Right lung (tissue), 5 donors: ENCODE results near the gene TRIM37. TPM values are rescaled to one million over a fixed set of nuclear protein-coding genes. Genes with fewer than 3 reads are reported as not detected.
"Not testable (repeated sequence)": the region's sequence is repeated elsewhere in the genome, so short reads cannot be mapped to it uniquely, and the experiment has no call there.

Source experiments
- DNase-seq, 2 donors: peaks; one replicate each; pipeline ENCODE4 v3.0.0-alpha.2; 2013
- polyA plus RNA-seq, 5 donors: library from polyadenylated mRNA; unstranded; fragments of 120-200 nt; gene quantifications; one replicate each; pipeline versions ENCODE4 v1.2.1 to v1.2.3, GENCODE V29; 2013; ENCODE audit warnings: inconsistent platforms in 1 of 5, low replicate concordance in 1 of 5; ENCODE audit not compliant: insufficient read length in 5 of 5, insufficient read depth in 1 of 5

Gene TRIM37
- polyA plus RNA-seq, 5 donors, result 17.3 to 22.2 (median 19.8) TPM

DNA sequence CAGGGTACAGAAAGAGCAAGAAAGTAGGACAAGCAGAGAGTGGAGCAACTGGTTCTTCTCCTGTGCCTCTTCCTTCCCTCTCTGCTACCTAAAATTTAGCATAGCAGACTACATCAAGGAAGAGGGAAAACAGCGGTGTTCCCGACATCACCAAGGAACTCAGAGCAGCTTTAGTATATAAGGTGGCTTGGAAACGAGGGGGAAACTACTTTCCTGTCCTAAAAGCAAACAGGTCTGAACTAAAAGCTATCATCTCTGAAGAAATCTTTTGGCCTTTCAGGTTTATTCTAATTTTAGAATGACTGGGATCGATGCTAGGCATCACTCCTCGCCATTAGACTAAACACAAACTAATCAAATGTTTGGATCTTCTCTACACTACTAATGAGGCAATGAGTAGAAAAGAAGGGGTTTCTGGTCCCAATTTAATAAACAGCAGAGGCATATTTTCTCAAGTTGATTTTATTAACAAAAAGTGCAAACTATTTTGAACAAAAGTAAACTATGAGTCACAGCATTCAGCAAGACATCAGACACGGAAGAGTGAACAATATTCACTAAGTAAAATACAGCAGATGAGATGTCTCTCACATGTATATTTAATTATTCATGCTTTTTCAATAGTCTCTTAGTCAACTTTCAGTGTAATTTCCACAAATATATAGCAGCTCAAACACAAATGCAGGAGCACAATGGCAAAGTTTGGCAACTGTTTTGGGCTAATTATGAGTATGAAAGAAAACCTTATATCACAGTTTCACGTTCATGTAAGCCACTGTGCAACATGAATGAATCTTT lies 108.7 kb downstream of the TRIM37 start:
- no peak for DNase-seq

DNA sequence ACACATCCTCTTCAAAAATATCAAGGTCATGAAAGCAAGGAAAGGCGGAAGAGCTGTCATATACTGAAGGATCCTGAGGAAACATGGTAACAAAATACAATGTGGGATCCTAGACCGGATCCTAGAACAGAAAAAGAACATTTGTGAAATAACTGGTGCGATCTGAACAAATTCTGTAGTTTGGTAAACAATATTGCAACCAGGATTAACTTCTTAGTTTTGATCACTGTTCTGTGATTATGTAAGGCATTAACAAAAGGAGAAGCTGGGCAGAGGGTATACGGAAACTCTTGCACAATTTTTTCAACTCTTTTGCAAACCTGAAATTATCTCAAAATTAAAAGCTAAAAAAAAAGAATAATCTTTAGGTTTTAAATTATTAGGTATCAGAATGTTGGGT lies 109.7 kb downstream of the TRIM37 start:
- DNase-seq, result no peak

DNA sequence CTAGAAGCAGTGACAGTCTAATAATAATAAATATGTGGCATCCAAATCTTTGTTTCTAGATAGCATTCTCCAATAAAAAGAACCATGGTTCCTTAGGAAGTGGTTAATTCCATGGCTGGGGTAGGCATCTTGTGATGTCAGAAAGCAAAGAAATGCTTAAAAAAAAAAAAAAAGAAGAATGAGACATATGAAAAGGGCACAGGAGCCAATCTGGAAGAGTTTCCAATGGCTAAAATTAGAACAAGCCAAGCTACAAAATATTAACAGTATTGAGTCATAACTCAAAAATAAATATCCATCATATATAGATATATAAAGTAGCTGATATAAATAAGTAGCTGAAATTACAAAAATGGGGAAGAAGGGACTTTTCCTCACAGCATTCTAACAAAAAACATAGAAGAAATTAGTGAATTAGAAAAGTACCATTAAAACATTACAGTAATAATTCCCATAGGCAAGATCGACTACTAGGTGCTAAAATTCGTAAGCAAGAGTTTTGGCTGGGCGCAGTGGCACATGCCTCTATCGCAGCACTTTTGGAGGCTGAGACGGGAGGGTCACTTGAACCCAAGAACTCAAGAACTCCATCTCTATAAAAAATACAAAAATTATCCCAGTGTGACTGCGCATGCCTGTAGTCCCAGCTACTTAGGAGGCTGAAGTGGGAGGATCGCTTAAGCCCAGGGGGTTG lies 111.3 kb downstream of the TRIM37 start:
- DNase-seq, result no peak

DNA sequence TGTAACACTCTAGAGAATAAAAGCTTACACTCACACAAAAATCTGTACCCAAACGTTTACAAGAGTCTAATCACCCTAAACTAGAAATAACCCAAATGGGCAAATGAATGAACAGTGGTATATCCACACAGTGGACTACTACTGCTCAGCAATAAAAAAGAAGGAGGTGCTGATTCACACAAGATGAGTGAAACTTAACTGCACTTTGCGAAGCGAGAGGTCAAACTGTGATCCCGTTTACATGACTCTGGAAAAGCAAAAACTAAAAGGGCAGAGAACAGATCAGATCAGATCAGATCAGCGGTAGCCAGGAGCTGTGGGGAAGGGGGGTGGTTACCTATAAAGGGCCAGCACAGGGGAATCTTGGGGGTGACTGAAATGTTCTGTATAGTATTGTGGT lies 113.4 kb downstream of the TRIM37 start:
- no peak for DNase-seq

DNA sequence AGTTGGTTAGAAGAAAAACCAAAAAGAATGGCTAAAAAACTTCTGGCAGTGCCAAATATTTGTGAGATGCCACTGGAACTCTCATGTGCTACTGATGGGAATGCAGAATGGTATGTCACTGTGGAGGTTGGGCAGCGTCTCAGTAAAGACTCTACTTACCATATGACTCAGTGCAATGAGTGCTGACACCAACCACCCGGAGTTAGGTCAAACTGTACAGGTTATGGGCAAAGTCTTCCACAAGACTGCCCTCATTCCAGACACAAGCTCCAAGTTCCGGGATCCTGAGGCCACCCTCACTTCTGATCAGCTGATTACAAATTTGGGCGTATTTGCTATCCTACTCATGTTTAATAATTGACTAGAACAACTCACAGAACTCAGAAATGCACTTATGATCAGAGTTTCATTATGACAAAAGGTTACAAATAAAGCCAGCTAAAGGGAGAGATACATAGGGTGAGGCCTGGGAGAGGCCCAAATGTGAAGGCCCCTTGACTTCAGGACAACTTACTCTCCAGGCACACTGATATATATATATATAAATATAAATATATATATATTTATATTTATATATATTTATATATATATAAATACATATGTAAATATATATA lies 114.9 kb downstream of the TRIM37 start:
- peak in 1 of 2 donors; percentile 4 for DNase-seq

GRCh38 chr17:58989629-58990028 lies 117.1 kb downstream of the TRIM37 start:
- no peak for DNase-seq

DNA sequence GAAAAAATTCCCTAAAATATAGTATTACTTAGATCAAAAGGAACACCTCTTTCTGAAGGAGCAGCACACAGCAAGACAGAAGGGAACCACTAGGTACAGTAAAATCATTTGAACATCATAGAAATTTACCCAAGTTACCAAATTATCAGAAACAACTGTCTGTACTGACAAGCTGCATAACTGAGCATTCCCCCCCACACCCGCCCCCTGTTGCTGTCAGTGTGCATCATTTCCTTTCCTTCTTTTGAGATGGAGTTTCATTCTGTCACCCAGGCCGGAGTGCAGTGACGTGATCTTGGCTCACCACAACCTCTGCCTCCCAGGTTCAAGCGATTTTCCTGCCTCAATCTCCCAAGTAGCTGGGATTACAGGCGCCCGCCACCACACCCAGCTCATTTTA lies 120.7 kb downstream of the TRIM37 start:
- DNase-seq, result no peak

- no peak for DNase-seq
Observed at GRCh38 chr17:58985367-58985766, 121.3 kb downstream of the TRIM37 start.

GRCh38 chr17:58982626-58983025 lies 124.1 kb downstream of the TRIM37 start:
- DNase-seq, result no peak

- no peak for DNase-seq
Observed at GRCh38 chr17:58980706-58981481, 125.8 kb downstream of the TRIM37 start.

DNA sequence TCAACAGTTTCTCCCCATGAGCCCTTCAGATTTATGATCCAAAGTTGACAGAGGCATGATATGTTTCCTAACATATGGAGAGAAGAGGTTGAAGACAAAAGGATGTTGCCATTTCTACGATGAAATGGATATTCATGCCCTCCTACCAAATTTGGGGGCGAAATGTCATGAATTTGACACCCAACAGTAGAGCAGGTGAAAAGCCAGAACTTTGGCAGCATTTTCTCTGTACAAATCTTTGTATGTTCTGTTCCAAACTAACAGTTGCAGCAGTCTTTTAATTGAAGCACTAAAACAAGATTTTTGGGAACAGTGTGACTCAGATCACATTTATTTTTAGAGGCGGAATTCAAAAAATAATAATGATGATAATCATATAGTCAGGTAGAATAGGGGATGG lies 130.1 kb downstream of the TRIM37 start:
- no peak for DNase-seq

- DNase-seq, result no peak
Observed at GRCh38 chr17:58974354-58974753, 132.3 kb downstream of the TRIM37 start.

- DNase-seq, result no peak
Observed at GRCh38 chr17:58970609-58971450, 135.8 kb downstream of the TRIM37 start.

DNA sequence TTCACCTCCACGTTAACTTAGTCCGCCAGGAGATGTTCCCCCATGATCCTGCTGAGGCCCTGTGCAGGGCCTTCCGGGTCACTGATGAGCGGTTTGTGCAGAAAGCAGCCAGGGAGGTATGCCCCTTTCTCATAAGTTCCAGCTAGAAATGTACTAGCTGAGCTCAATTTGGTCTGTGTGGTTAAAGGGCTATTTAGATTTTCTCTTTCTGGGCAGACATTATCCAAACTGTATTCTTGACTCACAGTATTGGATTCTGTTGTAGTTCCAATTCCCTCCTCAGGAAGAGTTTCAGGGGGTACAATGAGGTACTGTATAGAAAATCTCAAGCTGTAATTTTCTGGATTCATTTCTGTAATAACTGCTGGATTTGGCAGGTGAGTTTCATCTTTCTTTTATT lies 137.1 kb downstream of the TRIM37 start:
- no peak for DNase-seq

GRCh38 chr17:58969156-58969555 lies 137.5 kb downstream of the TRIM37 start:
- peak in 1 of 2 donors; percentile 4 for DNase-seq

- no peak for DNase-seq
Observed at GRCh38 chr17:58968426-58969061, 138.1 kb downstream of the TRIM37 start.

DNA sequence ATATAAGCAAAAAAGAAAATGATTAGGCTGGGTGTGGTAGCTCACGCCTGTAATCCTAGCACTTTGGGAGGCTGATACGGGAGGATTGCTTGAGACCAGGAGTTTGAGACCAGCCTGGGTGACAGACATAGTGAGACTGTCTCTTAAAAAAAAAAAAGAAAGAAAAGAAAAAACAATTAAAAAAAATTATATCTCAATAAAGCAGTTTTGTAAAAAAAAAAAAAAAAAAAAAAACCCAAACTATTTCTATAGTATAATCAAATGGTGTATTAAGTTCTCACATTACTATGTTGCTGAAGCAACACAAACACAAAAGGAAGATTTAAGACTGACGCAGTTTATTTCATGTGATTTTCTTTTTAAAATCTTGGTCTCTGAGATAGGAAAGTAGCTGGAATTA lies 140.5 kb downstream of the TRIM37 start:
- no peak for DNase-seq

DNA sequence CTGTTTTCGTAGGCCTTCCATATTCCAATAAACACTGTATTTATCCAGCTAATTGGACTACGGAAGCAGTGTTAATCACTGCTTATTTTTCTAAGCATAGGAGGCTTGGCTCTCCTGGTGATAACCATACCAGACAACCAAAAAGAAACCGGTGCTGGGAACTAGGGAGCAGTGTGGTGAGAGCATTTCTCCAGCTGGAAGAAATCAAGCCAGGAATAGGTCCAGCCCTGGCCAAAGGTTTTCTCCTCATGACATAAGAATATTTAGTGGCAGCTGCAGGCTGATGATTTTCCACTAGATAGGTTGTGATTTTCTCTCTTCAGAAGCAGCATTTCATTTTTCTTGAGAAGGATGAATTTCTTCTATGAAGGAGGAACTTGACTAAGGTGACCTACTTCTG lies 141.5 kb downstream of the TRIM37 start:
- no peak for DNase-seq

DNA sequence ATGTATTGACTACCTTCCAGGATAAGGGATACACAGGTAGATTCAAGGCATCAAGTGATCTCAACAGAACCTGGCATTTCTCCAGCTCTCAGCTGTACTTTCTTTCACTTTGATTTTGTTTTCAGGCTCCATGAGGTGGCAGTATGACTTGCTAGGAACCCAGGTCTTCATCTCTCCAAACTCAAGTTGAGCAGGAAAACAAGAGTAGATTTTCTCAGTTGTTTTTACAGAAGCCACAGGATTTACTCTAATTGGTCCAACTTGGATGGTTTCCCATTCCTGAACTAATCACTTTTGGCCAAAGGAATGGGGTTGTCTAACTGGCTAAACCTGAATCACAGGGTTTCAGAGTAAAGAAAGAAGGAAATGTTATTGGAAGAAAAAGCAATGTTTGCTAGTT lies 146.6 kb downstream of the TRIM37 start:
- DNase-seq, result peak; percentile 18 to 32

DNA sequence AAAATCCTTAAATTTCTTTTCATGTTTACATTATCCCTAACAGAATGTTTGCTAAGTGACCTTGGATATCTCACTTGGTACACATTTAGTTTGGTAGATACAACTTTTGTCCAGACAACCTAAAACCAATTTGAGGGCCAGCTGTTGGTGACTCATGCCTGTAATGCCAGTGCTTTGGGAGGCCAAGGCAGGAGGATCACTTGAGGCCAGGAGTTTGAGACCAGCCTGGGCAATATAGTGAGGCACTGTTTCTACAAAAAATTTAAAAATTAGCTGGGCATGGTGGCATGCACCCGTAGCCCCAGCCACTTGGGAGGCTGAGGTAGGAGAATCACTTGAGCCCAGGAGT lies 149.0 kb downstream of the TRIM37 start:
- DNase-seq, result not testable (repeated sequence)
